GM21717 (cell line): ENCODE data around the gene SKA2.
"Not testable (repeated sequence)": the region's sequence is repeated elsewhere in the genome, so short reads cannot be mapped to it uniquely, and the experiment has no call there.

Experiments used
- ATAC-seq: cut with Tn5 transposase; IDR thresholded peaks from one replicate; pipeline ENCODE4 v1.9.1; 2021; ENCODE audit warnings: mild to moderate bottlenecking, moderate library complexity; ENCODE audit not compliant: unreplicated experiment

The SKA2 gene

GRCh38 chr17:59154721-59155438 lies at the start of gene SKA2:
Gene SKA2 (minus strand): TSS chr17:59155186. CDS start chr17:59155163, 23 bp downstream.
- ATAC-seq, result peak; percentile 85

- no peak for ATAC-seq
Observed at GRCh38 chr17:59202320-59202719, 47.3 kb upstream of the SKA2 start.

GRCh38 chr17:59199398-59199797 lies 44.4 kb upstream of the SKA2 start:
- ATAC-seq, result no peak

GRCh38 chr17:59193336-59193862 lies 38.4 kb upstream of the SKA2 start:
- no peak for ATAC-seq

GRCh38 chr17:59190806-59191205 lies 35.8 kb upstream of the SKA2 start:
- no peak for ATAC-seq

- ATAC-seq, result no peak
Observed at GRCh38 chr17:59186850-59187249, 31.9 kb upstream of the SKA2 start.

DNA sequence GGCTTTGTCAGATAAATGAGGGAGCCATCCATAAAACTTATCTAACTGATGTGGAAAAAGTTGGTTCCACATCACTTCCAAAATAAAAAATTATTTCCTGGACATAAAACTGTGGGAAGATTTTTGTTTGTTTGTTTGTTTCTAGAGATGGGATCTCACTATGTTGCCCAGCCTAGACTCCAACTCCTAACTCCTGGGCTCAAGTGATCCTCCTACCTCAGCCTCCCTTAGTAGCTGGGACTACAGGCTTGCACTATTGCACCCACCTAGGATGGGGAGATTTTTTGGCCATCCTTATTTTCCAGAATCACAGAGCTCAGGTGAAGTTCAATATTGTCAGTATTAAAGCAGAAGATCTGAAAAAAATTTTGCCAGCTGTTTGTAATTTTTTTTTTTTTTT lies 31.0 kb upstream of the SKA2 start:
- ATAC-seq, result no peak

GRCh38 chr17:59181481-59181880 lies 26.5 kb upstream of the SKA2 start:
- no peak for ATAC-seq

GRCh38 chr17:59180626-59181025 lies 25.6 kb upstream of the SKA2 start:
- no peak for ATAC-seq

GRCh38 chr17:59179601-59180000 lies 24.6 kb upstream of the SKA2 start:
- ATAC-seq, result not testable (repeated sequence)

DNA sequence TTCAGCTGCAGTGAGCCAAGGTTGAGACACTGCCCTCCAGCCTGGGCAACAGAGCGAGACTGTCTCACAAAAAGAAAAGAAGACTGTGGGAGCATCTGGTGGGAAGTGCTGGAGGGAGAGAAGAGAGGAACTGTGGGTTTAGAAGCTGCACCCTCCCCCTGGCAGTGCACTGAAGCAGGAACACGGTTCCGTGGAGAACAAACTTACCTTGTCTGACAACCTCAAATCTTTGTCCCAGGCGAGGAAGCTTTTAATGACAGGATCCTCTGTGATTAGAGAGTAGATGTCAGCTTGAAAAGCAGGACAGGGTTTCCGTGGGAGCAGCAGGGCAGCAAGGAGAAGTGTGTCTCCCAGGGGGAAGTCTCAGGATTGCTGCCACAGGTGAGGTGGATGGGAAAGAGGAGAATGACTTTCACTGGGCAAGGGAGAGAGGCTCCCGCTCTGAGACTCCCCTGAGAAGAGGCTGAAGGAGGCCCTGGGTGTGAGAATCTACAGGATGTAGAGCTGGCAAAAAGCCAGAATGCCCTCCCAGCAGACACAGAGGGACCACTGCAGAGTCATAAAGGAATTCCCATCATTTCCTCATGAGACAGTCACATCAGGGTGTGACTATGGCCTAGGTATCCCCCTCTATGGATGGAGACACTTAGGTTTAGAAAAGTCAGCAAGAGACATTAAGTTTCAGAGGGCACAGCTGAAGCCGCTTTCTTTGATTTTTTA lies 23.4 kb upstream of the SKA2 start:
- no peak for ATAC-seq

DNA sequence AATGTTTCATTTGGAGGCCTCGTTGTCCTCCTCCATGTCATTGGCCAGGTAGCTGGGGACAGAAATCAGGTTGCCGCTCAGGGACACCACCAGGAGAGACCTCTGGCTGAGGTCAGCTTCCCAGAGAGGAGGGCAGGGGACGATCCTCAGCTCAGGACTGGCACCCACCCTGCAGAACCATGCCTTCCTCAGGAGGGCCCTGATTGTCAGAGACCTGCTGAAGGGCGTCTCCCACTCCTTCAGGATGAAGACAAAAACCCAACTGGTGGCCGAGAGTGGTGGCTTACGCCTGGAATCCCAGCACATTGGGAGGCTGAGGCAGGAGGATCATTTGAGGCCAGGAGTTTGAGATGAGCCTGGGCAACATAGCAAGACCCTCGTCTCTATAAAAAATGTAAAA lies 20.1 kb upstream of the SKA2 start:
- ATAC-seq, result no peak

- no peak for ATAC-seq
Observed at GRCh38 chr17:59174671-59175070, 19.7 kb upstream of the SKA2 start.

DNA sequence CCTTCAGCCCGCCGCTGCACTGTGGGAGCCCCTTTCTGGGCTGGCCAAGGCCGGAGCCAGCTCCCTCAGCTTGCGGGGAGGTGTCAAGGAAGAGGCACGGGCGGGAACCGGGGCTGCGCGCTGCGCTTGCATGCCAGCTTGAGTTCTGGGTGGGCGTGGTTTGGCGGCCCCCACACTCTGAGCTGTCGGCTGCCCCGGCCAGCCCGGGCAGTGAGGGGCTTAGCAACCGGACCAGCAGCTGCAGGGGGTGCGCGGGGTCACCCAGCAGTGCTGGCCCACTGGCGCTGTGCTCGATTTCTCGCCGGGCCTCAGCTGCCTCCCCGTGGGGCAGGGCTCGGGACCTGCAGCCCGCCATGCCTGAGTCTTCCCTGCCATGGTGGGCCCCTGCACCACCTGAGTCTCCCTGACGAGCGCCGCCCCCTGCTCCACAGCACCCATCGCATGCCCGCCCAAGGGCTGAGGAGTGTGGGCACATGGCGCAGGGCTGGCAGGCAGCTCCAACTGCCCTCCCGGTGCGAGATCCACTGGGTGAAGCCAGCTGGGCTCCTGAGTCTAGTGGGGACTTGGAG lies 17.5 kb upstream of the SKA2 start:
- ATAC-seq, result no peak

- ATAC-seq, result no peak
Observed at GRCh38 chr17:59167571-59168001, 12.6 kb upstream of the SKA2 start.

DNA sequence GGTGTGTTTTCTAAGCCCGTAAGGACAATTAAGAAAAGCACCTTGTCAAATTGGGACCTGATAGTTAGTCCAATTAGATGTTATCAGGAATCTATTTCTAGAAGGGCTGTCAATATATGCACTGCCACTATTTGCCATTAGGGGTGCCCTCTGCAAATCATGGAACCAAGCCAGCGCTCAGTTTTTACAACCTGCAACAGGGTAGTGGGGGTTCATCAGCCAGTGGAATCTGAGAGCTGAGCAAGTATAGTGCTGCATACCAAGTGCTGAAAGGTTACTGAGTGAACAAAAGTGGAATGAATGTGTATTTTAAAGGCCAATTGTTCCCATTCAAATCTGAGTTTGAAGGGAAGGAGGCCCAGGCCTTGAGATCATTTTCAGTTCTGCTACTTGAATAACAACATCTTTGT lies 11.0 kb upstream of the SKA2 start:
- ATAC-seq, result no peak

- no peak for ATAC-seq
Observed at GRCh38 chr17:59161477-59161876, 6.5 kb upstream of the SKA2 start.

DNA sequence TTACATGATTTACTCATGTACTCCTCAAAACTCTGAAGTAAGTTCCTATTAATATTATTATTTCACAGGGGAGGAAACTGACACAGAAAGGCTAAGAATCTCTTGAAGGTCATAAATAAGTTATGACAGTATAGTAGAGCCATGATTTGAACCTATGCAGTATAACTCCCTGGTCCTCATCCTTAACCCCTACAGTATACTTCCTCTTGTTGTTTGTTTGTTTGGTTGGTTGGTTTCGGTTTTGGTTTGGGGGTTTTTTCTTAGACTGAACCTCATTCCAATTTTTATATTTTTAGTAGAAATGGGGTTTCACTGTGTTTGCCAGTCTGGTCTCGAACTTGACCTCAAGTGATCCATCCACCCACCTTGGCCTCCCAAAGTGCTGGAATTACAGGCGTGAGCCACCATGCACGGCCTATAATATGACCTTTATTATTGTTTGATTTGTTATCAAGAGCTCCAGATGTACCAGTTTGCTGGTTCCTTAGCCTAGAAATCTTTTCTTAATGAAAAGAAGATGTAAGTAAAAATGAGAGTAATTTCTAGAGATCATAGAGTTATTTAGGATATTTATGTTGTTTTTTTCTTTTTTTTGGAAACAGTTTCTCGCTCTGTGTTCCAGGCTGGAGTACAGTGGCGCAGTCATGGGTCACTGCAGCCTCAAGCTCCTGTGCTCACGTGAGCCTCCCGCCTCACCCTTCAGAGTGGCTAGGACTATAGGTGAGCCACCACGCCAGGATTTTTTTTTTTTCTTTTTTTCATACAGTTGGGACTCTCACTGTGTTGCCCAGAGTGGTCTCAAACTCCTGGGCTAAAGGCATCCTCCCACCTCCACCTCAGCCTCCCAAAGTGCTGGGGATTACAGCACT lies 5.4 kb upstream of the SKA2 start:
- no peak for ATAC-seq

- ATAC-seq, result peak; percentile 85
Observed at GRCh38 chr17:59155439-59156177, 622 bp upstream of the SKA2 start, which contains the start of gene PRR11. Gene PRR11 (plus strand): TSS chr17:59155746. CDS start chr17:59169753, 14,007 bp downstream.

DNA sequence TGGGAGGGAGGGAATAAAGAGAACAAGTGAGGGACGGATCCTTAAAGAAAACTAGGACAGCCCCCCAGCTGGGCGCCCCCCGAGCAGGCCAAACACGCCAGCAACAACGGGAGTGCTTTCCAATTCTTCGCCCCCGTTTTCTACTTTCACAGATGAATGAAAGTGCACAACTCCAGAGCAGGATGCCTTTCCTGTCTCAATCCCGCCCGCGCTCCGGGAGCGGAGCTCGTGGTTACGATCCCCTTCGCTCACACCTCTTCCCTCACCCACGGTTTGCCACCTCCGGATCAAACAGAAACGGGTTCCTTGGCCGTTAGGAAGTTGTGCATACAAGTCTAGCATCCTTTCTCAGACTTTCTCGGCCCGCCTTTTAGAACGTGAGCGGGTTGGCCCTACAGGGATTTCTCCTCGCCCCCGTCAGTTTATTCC lies 680 bp downstream of the SKA2 start:
- no peak for ATAC-seq
